Measurements from ENCODE around the gene SYNGR3.

Gene SYNGR3

GRCh38 chr16:2027024-2028010 lies 37.5 kb downstream of the SYNGR3 start:
- Histone ChIP-seq H2AFZ (ENCODE audit: low read depth, low read length, severe bottlenecking) (no peak overlapping the region), H3K4me3 (ENCODE audit: insufficient read depth, low read length, poor library complexity, severe bottlenecking) (no peak overlapping the region), H3K4me2 (ENCODE audit: low read depth, low read length, poor library complexity, severe bottlenecking) (peak overlapping the region; percentile 26), H3K9me2 (replicated peaks; ENCODE audit: insufficient read depth, low read length) (no peaks in the 10 kb centered on the region), H3K27me3 (ENCODE audit: low read length) (no peaks in the 10 kb centered on the region), H3K36me3 (ENCODE audit: low read length) (no peaks in the 10 kb centered on the region), H3K79me2 (ENCODE audit: insufficient read depth, low read length) (no peaks in the 10 kb centered on the region), H3F3A (ENCODE audit: insufficient read depth) (no peaks in the 10 kb centered on the region), H4K20me1 (ENCODE audit: low read depth, low read length) (no peaks in the 10 kb centered on the region), H3K27ac (ENCODE audit: low read depth, low read length) (no peak overlapping the region), H3K9me3 (ENCODE audit: insufficient read depth, low read length) (no peaks in the 10 kb centered on the region), H3K9ac (ENCODE audit: low read length) (no peak overlapping the region; the same call in 1 of the 2 replicates)
- TF ChIP-seq, protein P1, sequence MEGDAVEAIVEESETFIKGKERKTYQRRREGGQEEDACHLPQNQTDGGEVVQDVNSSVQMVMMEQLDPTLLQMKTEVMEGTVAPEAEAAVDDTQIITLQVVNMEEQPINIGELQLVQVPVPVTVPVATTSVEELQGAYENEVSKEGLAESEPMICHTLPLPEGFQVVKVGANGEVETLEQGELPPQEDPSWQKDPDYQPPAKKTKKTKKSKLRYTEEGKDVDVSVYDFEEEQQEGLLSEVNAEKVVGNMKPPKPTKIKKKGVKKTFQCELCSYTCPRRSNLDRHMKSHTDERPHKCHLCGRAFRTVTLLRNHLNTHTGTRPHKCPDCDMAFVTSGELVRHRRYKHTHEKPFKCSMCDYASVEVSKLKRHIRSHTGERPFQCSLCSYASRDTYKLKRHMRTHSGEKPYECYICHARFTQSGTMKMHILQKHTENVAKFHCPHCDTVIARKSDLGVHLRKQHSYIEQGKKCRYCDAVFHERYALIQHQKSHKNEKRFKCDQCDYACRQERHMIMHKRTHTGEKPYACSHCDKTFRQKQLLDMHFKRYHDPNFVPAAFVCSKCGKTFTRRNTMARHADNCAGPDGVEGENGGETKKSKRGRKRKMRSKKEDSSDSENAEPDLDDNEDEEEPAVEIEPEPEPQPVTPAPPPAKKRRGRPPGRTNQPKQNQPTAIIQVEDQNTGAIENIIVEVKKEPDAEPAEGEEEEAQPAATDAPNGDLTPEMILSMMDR (IDR thresholded peaks at IDR 0.05; ENCODE audit: insufficient read depth, low read length, poor library complexity, severe bottlenecking): no peak
- TF ChIP-seq EZH2phosphoT487 (conservative IDR thresholded peaks at IDR 0.05; ENCODE audit: low read length): 0 out of 2 replicates have a peak, but pooled peaks have one; percentile 59

- no peaks in the 10 kb centered on the region for H4K20me1 ChIP-seq (ENCODE audit: low read depth, low read length)
- TF ChIP-seq EZH2phosphoT487 (conservative IDR thresholded peaks at IDR 0.05; ENCODE audit: low read length): no peak
- TF ChIP-seq, protein P1 (IDR thresholded peaks at IDR 0.05; ENCODE audit: insufficient read depth, low read length, poor library complexity, severe bottlenecking): no peak
- H3K4me2 ChIP-seq (ENCODE audit: low read depth, low read length, poor library complexity, severe bottlenecking): no peak overlapping the region
- no peaks in the 10 kb centered on the region for H3K9me3 ChIP-seq (ENCODE audit: insufficient read depth, low read length)
- no peaks in the 10 kb centered on the region for H3K79me2 ChIP-seq (ENCODE audit: insufficient read depth, low read length)
- no peaks in the 10 kb centered on the region for H3F3A ChIP-seq (ENCODE audit: insufficient read depth)
- H2AFZ ChIP-seq (ENCODE audit: low read depth, low read length, severe bottlenecking): no peak overlapping the region
- no peaks in the 10 kb centered on the region for H3K36me3 ChIP-seq (ENCODE audit: low read length)
- H3K9ac ChIP-seq (ENCODE audit: low read length): no peak overlapping the region
- H3K27me3 ChIP-seq (ENCODE audit: low read length): no peaks in the 10 kb centered on the region
- no peak overlapping the region for H3K27ac ChIP-seq (ENCODE audit: low read depth, low read length)
- H3K9me2 ChIP-seq (replicated peaks; ENCODE audit: insufficient read depth, low read length): no peaks in the 10 kb centered on the region
- no peak overlapping the region for H3K4me3 ChIP-seq (ENCODE audit: insufficient read depth, low read length, poor library complexity, severe bottlenecking)
These were observed 38.4 kb downstream of the SYNGR3 start for GRCh38 chr16:2028146-2028545.

DNA sequence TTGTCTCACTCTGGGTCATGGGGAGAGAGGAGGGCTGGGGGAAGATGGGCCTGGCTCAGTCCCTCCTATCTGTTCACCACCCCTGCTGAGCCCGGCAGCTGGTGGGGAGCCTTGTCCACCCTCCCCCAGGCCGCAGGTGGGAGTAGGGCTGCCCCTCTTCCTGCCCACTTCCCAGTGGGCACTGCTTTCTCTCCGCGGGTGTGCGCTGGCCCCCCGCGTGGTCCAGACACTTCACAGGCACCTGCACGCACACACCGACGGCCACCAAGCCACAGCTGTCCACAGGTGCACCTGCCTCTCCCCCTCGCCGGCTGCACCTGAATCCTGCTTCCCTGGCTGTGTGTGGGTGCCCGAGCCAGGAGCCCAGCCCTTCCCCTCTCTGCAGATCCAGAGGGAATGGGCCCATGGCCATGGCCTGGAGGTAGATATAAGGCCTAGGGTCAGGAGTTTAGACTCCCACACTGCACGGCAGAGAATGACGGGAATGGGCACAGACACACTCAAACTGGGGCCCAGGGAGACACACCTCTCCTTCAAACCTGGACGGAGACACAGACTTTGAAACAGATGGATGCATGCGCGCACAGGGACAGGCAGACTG lies 39.0 kb downstream of the SYNGR3 start:
- Histone ChIP-seq H3K27me3 (ENCODE audit: low read length) (no peaks in the 10 kb centered on the region), H3F3A (ENCODE audit: insufficient read depth) (no peaks in the 10 kb centered on the region), H3K27ac (ENCODE audit: low read depth, low read length) (no peak overlapping the region), H4K20me1 (ENCODE audit: low read depth, low read length) (no peaks in the 10 kb centered on the region), H3K79me2 (ENCODE audit: insufficient read depth, low read length) (no peaks in the 10 kb centered on the region), H2AFZ (ENCODE audit: low read depth, low read length, severe bottlenecking) (no peak overlapping the region), H3K9ac (ENCODE audit: low read length) (no peak overlapping the region), H3K4me2 (ENCODE audit: low read depth, low read length, poor library complexity, severe bottlenecking) (no peak overlapping the region), H3K9me2 (replicated peaks; ENCODE audit: insufficient read depth, low read length) (no peaks in the 10 kb centered on the region), H3K4me3 (ENCODE audit: insufficient read depth, low read length, poor library complexity, severe bottlenecking) (no peak overlapping the region), H3K9me3 (ENCODE audit: insufficient read depth, low read length) (no peaks in the 10 kb centered on the region), H3K36me3 (ENCODE audit: low read length) (no peaks in the 10 kb centered on the region)
- TF ChIP-seq, protein P1 (IDR thresholded peaks at IDR 0.05; ENCODE audit: insufficient read depth, low read length, poor library complexity, severe bottlenecking): no peak
- TF ChIP-seq EZH2phosphoT487 (conservative IDR thresholded peaks at IDR 0.05; ENCODE audit: low read length): no peak

Measured in SU-DHL-6 (cell line).